A673 (cell line): Measurements from ENCODE around the gene FCN3.

Experiments
- EZH2 ChIP-seq: fragments of 200-600 bp; sonication (generic); IDR thresholded peaks from 2 replicates; pipeline ENCODE4 v1.6.1; 2017; ENCODE audit warnings: borderline replicate concordance, low read depth, mild to moderate bottlenecking, mixed read lengths, antibody characterized with exemption, low read length; ENCODE audit not compliant: poor library complexity, severe bottlenecking
- TF ChIP-seq, protein P1 (sequence below): fragments of 300-800, 200-600 bp; sonication (generic); conservative IDR thresholded peaks from 2 replicates; pipeline ENCODE4 v1.5.1; 2017; ENCODE audit warnings: low read depth, mild to moderate bottlenecking, antibody characterized with exemption, low read length, moderate library complexity, mixed read lengths

DNA sequence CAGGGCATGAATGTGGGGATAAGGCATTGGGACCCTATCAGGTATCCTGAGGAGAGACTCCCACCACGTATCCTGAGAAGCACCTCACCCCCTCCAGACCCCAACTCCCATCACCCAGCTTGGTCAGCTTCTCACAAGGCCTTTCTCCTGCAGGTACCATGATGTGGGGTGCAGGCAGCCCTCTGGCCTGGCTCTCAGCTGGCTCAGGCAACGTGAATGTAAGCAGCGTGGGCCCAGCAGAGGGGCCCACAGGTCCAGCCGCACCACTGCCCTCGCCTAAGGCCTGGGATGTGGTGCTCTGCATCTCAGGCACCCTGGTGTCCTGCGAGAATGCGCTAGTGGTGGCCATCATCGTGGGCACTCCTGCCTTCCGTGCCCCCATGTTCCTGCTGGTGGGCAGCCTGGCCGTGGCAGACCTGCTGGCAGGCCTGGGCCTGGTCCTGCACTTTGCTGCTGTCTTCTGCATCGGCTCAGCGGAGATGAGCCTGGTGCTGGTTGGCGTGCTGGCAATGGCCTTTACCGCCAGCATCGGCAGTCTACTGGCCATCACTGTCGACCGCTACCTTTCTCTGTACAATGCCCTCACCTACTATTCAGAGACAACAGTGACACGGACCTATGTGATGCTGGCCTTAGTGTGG lies 19.1 kb upstream of the FCN3 start:
- TF ChIP-seq, protein P1, sequence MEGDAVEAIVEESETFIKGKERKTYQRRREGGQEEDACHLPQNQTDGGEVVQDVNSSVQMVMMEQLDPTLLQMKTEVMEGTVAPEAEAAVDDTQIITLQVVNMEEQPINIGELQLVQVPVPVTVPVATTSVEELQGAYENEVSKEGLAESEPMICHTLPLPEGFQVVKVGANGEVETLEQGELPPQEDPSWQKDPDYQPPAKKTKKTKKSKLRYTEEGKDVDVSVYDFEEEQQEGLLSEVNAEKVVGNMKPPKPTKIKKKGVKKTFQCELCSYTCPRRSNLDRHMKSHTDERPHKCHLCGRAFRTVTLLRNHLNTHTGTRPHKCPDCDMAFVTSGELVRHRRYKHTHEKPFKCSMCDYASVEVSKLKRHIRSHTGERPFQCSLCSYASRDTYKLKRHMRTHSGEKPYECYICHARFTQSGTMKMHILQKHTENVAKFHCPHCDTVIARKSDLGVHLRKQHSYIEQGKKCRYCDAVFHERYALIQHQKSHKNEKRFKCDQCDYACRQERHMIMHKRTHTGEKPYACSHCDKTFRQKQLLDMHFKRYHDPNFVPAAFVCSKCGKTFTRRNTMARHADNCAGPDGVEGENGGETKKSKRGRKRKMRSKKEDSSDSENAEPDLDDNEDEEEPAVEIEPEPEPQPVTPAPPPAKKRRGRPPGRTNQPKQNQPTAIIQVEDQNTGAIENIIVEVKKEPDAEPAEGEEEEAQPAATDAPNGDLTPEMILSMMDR = no peak
- TF ChIP-seq EZH2 = no peak
